ENCODE results near the gene NKD1. TPM values are rescaled to one million over a fixed set of nuclear protein-coding genes. Genes with fewer than 3 reads are reported as not detected.

Gene NKD1
- polyA plus RNA-seq, 3 donors: 0.01 TPM; not detected in 2

DNA sequence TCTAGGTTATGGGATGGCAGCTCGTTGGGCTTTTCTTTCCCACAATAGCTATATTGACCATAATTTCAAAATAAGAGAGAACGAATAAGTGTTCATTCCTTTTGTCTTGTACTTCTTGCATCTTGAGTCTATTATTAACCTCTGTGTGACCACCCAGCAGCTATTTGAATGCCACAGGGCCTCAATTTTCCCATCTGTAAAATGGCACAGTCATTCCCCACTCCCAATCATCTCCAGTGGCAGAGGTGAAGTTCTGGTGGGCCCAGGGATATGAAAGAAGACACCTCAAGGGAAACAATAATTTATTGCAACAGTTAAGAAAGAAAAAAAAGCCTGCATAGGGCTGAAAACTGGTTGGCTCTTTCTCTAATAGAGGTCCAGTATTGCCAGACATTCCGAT, 28.6 kb upstream of the NKD1 start:
- Mint-ChIP-seq H3K9me3 (peaks cover 8 to 24% (median 13%) of the 10 kb centered on the region in 7 donors), H3K4me1 (no peaks in the 10 kb centered on the region), H3K27ac (no peak overlapping the region), H3K4me3 (no peak overlapping the region), H3K36me3 (no peaks in the 10 kb centered on the region), H3K27me3 (ENCODE audit: low read depth in 3 of 3) (peaks cover 9 to 22% (median 15%) of the 10 kb centered on the region in 3 donors)
- Histone ChIP-seq H3K27ac (ENCODE audit: low read depth in 1 of 2, low read length in 2 of 2) (no peak overlapping the region), H3K4me1 (ENCODE audit: control insufficient read depth in 1 of 2, insufficient read depth in 2 of 2, low read length in 2 of 2) (no peaks in the 10 kb centered on the region), H3K4me2 (replicated peaks; ENCODE audit: extremely low read depth, low read length, poor library complexity, severe bottlenecking) (no peak overlapping the region), H3K27me3 (ENCODE audit: control insufficient read depth in 2 of 2, insufficient read depth in 2 of 2, low read length in 2 of 2) (no peaks in the 10 kb centered on the region), H3K9ac (ENCODE audit: insufficient read depth, low read length, poor library complexity, severe bottlenecking) (no peak overlapping the region), H3K4me3 (replicated peaks in 1 of 3; ENCODE audit: low read depth in 2 of 3, low read length in 3 of 3) (no peak overlapping the region), H4K20me1 (ENCODE audit: insufficient read depth, low read length) (no peaks in the 10 kb centered on the region), H3K79me2 (ENCODE audit: insufficient read depth, low read length) (no peaks in the 10 kb centered on the region), H3K36me3 (replicated peaks in 1 of 2; ENCODE audit: control insufficient read depth in 1 of 2, insufficient read depth in 2 of 2, low read length in 2 of 2) (no peaks in the 10 kb centered on the region), H3K9me3 (replicated peaks in 1 of 2; ENCODE audit: control insufficient read depth in 1 of 2, insufficient read depth in 1 of 2, low read length in 2 of 2) (peaks cover 9 to 16% of the 10 kb centered on the region in 2 donors), H2AFZ (ENCODE audit: insufficient read depth, low read depth, low read length, poor library complexity, severe bottlenecking) (no peak overlapping the region)
- TF ChIP-seq, protein P1, sequence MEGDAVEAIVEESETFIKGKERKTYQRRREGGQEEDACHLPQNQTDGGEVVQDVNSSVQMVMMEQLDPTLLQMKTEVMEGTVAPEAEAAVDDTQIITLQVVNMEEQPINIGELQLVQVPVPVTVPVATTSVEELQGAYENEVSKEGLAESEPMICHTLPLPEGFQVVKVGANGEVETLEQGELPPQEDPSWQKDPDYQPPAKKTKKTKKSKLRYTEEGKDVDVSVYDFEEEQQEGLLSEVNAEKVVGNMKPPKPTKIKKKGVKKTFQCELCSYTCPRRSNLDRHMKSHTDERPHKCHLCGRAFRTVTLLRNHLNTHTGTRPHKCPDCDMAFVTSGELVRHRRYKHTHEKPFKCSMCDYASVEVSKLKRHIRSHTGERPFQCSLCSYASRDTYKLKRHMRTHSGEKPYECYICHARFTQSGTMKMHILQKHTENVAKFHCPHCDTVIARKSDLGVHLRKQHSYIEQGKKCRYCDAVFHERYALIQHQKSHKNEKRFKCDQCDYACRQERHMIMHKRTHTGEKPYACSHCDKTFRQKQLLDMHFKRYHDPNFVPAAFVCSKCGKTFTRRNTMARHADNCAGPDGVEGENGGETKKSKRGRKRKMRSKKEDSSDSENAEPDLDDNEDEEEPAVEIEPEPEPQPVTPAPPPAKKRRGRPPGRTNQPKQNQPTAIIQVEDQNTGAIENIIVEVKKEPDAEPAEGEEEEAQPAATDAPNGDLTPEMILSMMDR (IDR thresholded peaks at IDR 0.05): no peak
- 86% methylated on average over 1 of the region's 3 CpGs for WGBS (ENCODE audit: insufficient coverage)
- no peak for DNase-seq
- intact Hi-C loops (cut with micrococcal nuclease): no loop called here

DNA sequence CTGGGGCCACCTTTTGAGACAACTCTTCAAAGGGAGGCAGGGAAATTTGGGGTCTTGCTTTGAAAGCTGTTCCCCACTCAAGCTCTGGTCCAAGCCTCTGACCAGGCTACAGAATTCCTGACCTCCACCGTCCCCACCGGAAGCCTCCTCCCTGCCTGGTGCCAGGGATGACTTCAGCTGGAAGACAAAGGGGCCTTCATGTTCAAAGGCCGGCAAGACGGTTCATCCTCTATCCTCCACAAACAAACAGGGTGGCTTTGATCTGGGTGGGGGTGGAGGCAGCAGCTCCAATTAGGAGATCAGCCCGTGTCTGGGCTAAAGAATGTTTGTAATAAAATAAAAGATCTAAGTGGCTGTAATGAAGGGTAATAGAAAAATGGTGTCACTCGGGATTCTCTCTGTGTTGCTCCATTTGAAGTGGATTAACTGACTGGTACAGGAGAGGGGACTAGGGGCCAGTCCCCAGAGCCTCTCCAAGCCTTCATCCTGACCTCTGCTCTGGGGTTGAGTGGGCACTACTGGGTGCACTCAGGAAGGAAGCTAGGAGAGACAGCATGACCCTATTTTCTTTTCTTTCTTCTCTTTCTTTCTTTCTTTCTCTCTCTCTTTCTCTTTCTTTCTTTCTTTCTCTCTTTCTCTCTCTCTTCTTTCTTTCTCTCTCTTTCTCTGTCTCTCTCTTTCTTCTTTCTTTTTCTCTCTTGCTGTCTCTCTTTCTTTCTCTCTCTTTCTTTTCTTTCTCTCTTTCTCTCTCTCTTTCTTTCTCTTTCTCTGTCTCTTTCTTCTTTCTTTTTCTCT, 27.5 kb upstream of the NKD1 start:
- Histone ChIP-seq H3K9ac (ENCODE audit: insufficient read depth, low read length, poor library complexity, severe bottlenecking) (no peak overlapping the region), H3K36me3 (replicated peaks in 1 of 2; ENCODE audit: control insufficient read depth in 1 of 2, insufficient read depth in 2 of 2, low read length in 2 of 2) (no peaks in the 10 kb centered on the region), H3K4me3 (replicated peaks in 1 of 3; ENCODE audit: low read depth in 2 of 3, low read length in 3 of 3) (no peak overlapping the region), H3K27ac (ENCODE audit: low read depth in 1 of 2, low read length in 2 of 2) (no peak overlapping the region), H3K4me2 (replicated peaks; ENCODE audit: extremely low read depth, low read length, poor library complexity, severe bottlenecking) (no peak overlapping the region), H3K9me3 (replicated peaks in 1 of 2; ENCODE audit: control insufficient read depth in 1 of 2, insufficient read depth in 1 of 2, low read length in 2 of 2) (peaks cover 9 to 16% of the 10 kb centered on the region in 2 donors), H3K27me3 (ENCODE audit: control insufficient read depth in 2 of 2, insufficient read depth in 2 of 2, low read length in 2 of 2) (no peaks in the 10 kb centered on the region), H3K4me1 (ENCODE audit: control insufficient read depth in 1 of 2, insufficient read depth in 2 of 2, low read length in 2 of 2) (no peaks in the 10 kb centered on the region), H2AFZ (ENCODE audit: insufficient read depth, low read depth, low read length, poor library complexity, severe bottlenecking) (no peak overlapping the region), H4K20me1 (ENCODE audit: insufficient read depth, low read length) (no peaks in the 10 kb centered on the region), H3K79me2 (ENCODE audit: insufficient read depth, low read length) (no peaks in the 10 kb centered on the region)
- no peak overlapping the region for H3K27ac Mint-ChIP-seq
- TF ChIP-seq, protein P1 (IDR thresholded peaks at IDR 0.05): no peak
- DNase-seq: no peak
- no CpG with 5 or more reads among the region's 6 CpGs for WGBS (ENCODE audit: insufficient coverage)
- no peaks in the 10 kb centered on the region for H3K4me1 Mint-ChIP-seq
- H3K27me3 Mint-ChIP-seq (ENCODE audit: low read depth in 3 of 3): peaks cover 8 to 16% (median 15%) of the 10 kb centered on the region in 3 donors
- H3K4me3 Mint-ChIP-seq: no peak overlapping the region
- H3K36me3 Mint-ChIP-seq: no peaks in the 10 kb centered on the region
- peaks cover 8 to 21% (median 13%) of the 10 kb centered on the region in 7 donors for H3K9me3 Mint-ChIP-seq
- intact Hi-C loops (cut with micrococcal nuclease): no loop called here
